DOHH2 (cell line): ENCODE results near the gene HADHA.

Experiments
- H3F3A ChIP-seq: fragments of 200-600 bp; sonication (generic), shearing (Covaris generic); 2 replicates; pipeline ENCODE4 v1.6.0; 2016; ENCODE audit warnings: antibody characterized with exemption, mild to moderate bottlenecking; ENCODE audit not compliant: control insufficient read depth, insufficient read depth
- H3K27ac ChIP-seq: fragments of 200-600 bp; sonication (generic); 2 replicates; pipeline ENCODE4 v1.5.1; 2014; ENCODE audit warnings: low read depth, mild to moderate bottlenecking, low read length, moderate library complexity
- H3K27me3 ChIP-seq: fragments of 200-600 bp; sonication (generic); 2 replicates; pipeline ENCODE4 v1.6.1; 2014; ENCODE audit warnings: mild to moderate bottlenecking, low read length, mixed read lengths; ENCODE audit not compliant: control insufficient read depth
- H3K36me3 ChIP-seq: fragments of 200-600 bp; sonication (generic); 2 replicates; pipeline ENCODE4 v1.6.1; 2014; ENCODE audit warnings: mild to moderate bottlenecking, low read length, moderate library complexity, mixed read lengths; ENCODE audit not compliant: control insufficient read depth
- H3K4me1 ChIP-seq: fragments of 200-600 bp; sonication (generic); 2 replicates; pipeline ENCODE4 v1.6.1; 2014; ENCODE audit warnings: mild to moderate bottlenecking, low read length, mixed read lengths; ENCODE audit not compliant: control insufficient read depth
- H3K4me2 ChIP-seq: fragments of 200-600 bp; sonication (generic); 2 replicates; pipeline ENCODE4 v1.6.0; 2014; ENCODE audit warnings: mild to moderate bottlenecking, low read length, moderate library complexity
- H3K4me3 ChIP-seq: fragments of 200-600 bp; sonication (generic); 2 replicates; pipeline ENCODE4 v1.5.1; 2014; ENCODE audit warnings: mild to moderate bottlenecking, low read length, mixed read lengths
- H3K79me2 ChIP-seq: fragments of 200-600 bp; sonication (generic); 2 replicates; pipeline ENCODE4 v1.6.1; 2014; ENCODE audit warnings: mild to moderate bottlenecking, low read length, mixed read lengths; ENCODE audit not compliant: control insufficient read depth
- H3K9me2 ChIP-seq: fragments of 200-600 bp; sonication (generic); replicated peaks from 2 replicates; pipeline ENCODE4 v1.6.1; 2014; ENCODE audit warnings: mild to moderate bottlenecking, low read length, mixed read lengths; ENCODE audit not compliant: control insufficient read depth
- H3K9me3 ChIP-seq: fragments of 200-600 bp; sonication (generic); 2 replicates; pipeline ENCODE4 v1.6.1; 2014; ENCODE audit warnings: antibody characterized with exemption, low read length, mixed read lengths; ENCODE audit not compliant: control insufficient read depth, insufficient read depth
- H4K20me1 ChIP-seq: fragments of 200-600 bp; sonication (generic); 2 replicates; pipeline ENCODE4 v1.6.0; 2014; ENCODE audit warnings: low read depth, mild to moderate bottlenecking, antibody characterized with exemption, low read length, moderate library complexity; ENCODE audit not compliant: control insufficient read depth, insufficient read depth
- CTCF ChIP-seq: fragments of 200-600 bp; sonication (generic); IDR thresholded peaks from one replicate; pipeline ENCODE4 v1.5.1; 2014; ENCODE audit warnings: antibody characterized with exemption, mild to moderate bottlenecking, low read depth, low read length; ENCODE audit not compliant: poor library complexity, severe bottlenecking
- EZH2phosphoT487 ChIP-seq: fragments of 200-600 bp; sonication (generic); IDR thresholded peaks from 2 replicates; pipeline ENCODE4 v1.6.1; 2017; ENCODE audit warnings: borderline replicate concordance, mild to moderate bottlenecking, antibody characterized with exemption, low read length, moderate library complexity, mixed read lengths

HADHA gene

GRCh38 chr2:26148501-26148900, 95.9 kb downstream of the HADHA start:
- no peak overlapping the region for H3K4me2 ChIP-seq
- no peaks in the 10 kb centered on the region for H3K9me2 ChIP-seq
- H3K79me2 ChIP-seq = no peaks in the 10 kb centered on the region
- no peaks in the 10 kb centered on the region for H3K36me3 ChIP-seq
- no peaks in the 10 kb centered on the region for H3F3A ChIP-seq
- no peak for TF ChIP-seq CTCF
- TF ChIP-seq EZH2phosphoT487 = no peak
- no peak overlapping the region for H3K4me3 ChIP-seq
- H3K4me1 ChIP-seq = no peaks in the 10 kb centered on the region
- H3K27me3 ChIP-seq = peaks cover 5% of the 10 kb centered on the region; the same call in 1 of the 2 replicates
- no peaks in the 10 kb centered on the region for H4K20me1 ChIP-seq
- no peak overlapping the region for H3K27ac ChIP-seq
- H3K9me3 ChIP-seq = no peaks in the 10 kb centered on the region

- H3K27ac ChIP-seq = no peak overlapping the region
- 0 out of 2 replicates have a peak, but pooled peaks cover 4% of the 10 kb centered on the region for H4K20me1 ChIP-seq
- peaks cover 5% of the 10 kb centered on the region; the same call in 1 of the 2 replicates for H3F3A ChIP-seq
- no peak overlapping the region for H3K4me2 ChIP-seq
- no peaks in the 10 kb centered on the region for H3K9me2 ChIP-seq
- H3K27me3 ChIP-seq = no peaks in the 10 kb centered on the region
- no peaks in the 10 kb centered on the region for H3K4me1 ChIP-seq
- H3K79me2 ChIP-seq = no peaks in the 10 kb centered on the region
- H3K36me3 ChIP-seq = no peaks in the 10 kb centered on the region
- H3K4me3 ChIP-seq = no peak overlapping the region
- H3K9me3 ChIP-seq = no peaks in the 10 kb centered on the region
- TF ChIP-seq EZH2phosphoT487 (no peak), CTCF (peak; percentile 79)
These were observed 99.3 kb downstream of the HADHA start for GRCh38 chr2:26144953-26145680.

- no peak for TF ChIP-seq EZH2phosphoT487
- no peak for TF ChIP-seq CTCF
- Histone ChIP-seq H3K4me2 (no peak overlapping the region), H3K9me3 (no peaks in the 10 kb centered on the region), H3K27me3 (no peaks in the 10 kb centered on the region), H3K27ac (no peak overlapping the region), H3K9me2 (no peaks in the 10 kb centered on the region), H4K20me1 (0 out of 2 replicates have a peak, but pooled peaks cover 4% of the 10 kb centered on the region), H3K4me1 (no peaks in the 10 kb centered on the region), H3K4me3 (no peak overlapping the region), H3K36me3 (no peaks in the 10 kb centered on the region), H3F3A (peaks cover 5% of the 10 kb centered on the region; the same call in 1 of the 2 replicates), H3K79me2 (no peaks in the 10 kb centered on the region)
These were observed 100.4 kb downstream of the HADHA start for GRCh38 chr2:26144031-26144430.
